HG02678 (cell line): ENCODE measurements around the gene HKDC1.
"Not testable (repeated sequence)": the region's sequence is repeated elsewhere in the genome, so short reads cannot be mapped to it uniquely, and the experiment has no call there.

Experiments
- ATAC-seq: cut with Tn5 transposase; IDR thresholded peaks from one replicate; pipeline ENCODE4 v1.9.1; 2021; ENCODE audit warnings: mild to moderate bottlenecking, moderate library complexity; ENCODE audit not compliant: unreplicated experiment

Gene HKDC1

GRCh38 chr10:69220041-69220451 is at the start of gene HKDC1:
TSS of gene HKDC1 (plus strand) at chr10:69220332. CDS start at chr10:69220436, 104 bp downstream.
- no peak for ATAC-seq

- ATAC-seq: no peak
Measured at GRCh38 chr10:69172241-69172982, 47.7 kb upstream of the HKDC1 start.

- not testable (repeated sequence) for ATAC-seq
Measured at GRCh38 chr10:69175326-69175725, 44.8 kb upstream of the HKDC1 start.

- no peak for ATAC-seq
Measured at GRCh38 chr10:69176823-69177222, 43.3 kb upstream of the HKDC1 start.

GRCh38 chr10:69179089-69179742 is 40.9 kb upstream of the HKDC1 start:
- peak; percentile 28 for ATAC-seq

GRCh38 chr10:69179743-69180524 is 40.2 kb upstream of the HKDC1 start, which contains the start of gene SUPV3L1:
TSS of gene SUPV3L1 (plus strand) at chr10:69180234. CDS start at chr10:69180292, 58 bp downstream.
- ATAC-seq: peak; percentile 86

- no peak for ATAC-seq
Measured at GRCh38 chr10:69180525-69181204, 39.5 kb upstream of the HKDC1 start.

GRCh38 chr10:69181433-69181832 is 38.7 kb upstream of the HKDC1 start:
- ATAC-seq: no peak

- ATAC-seq: no peak
Measured at GRCh38 chr10:69182005-69182404, 38.1 kb upstream of the HKDC1 start.

GRCh38 chr10:69186524-69186923 is 33.6 kb upstream of the HKDC1 start:
- no peak for ATAC-seq

- ATAC-seq: no peak
Measured at GRCh38 chr10:69201045-69201444, 19.1 kb upstream of the HKDC1 start.

- no peak for ATAC-seq
Measured at GRCh38 chr10:69202332-69202731, 17.8 kb upstream of the HKDC1 start.

GRCh38 chr10:69208761-69209160 is 11.4 kb upstream of the HKDC1 start:
- ATAC-seq: no peak

- ATAC-seq: no peak
Measured at GRCh38 chr10:69209787-69210484, 10.2 kb upstream of the HKDC1 start.

GRCh38 chr10:69211104-69211503 is 9.0 kb upstream of the HKDC1 start:
- no peak for ATAC-seq

GRCh38 chr10:69211524-69211923 is 8.6 kb upstream of the HKDC1 start:
- no peak for ATAC-seq

- no peak for ATAC-seq
Measured at GRCh38 chr10:69213591-69214311, 6.4 kb upstream of the HKDC1 start.

GRCh38 chr10:69214666-69215131 is 5.4 kb upstream of the HKDC1 start:
- ATAC-seq: no peak

GRCh38 chr10:69215405-69216171 is 4.5 kb upstream of the HKDC1 start:
- ATAC-seq: no peak
